ENCODE results near the gene SLC29A2.

SLC29A2 gene

GRCh38 chr11:66414120-66414934 is 42.8 kb upstream of the SLC29A2 start:
- Histone ChIP-seq H3K36me3 (ENCODE audit: insufficient read depth, low read length) (no peaks in the 10 kb centered on the region), H3K9ac (ENCODE audit: insufficient read length) (no peak overlapping the region), H3K9me3 (ENCODE audit: low read depth, low read length) (no peaks in the 10 kb centered on the region), H3K27ac (no peak overlapping the region), H3K4me3 (no peak overlapping the region)
- DNase-seq (ENCODE audit: low read depth, low spot score): no peak
- TF ChIP-seq POLR2AphosphoS5 (IDR thresholded peaks at IDR 0.05; ENCODE audit: borderline replicate concordance, low read depth, low read length) (no peak), EZH2 (IDR thresholded peaks at IDR 0.05) (no peak), FOXP2 (optimal IDR thresholded peaks at IDR 0.05; ENCODE audit: control extremely low read depth, extremely low read length, insufficient read depth) (no peak)

DNA sequence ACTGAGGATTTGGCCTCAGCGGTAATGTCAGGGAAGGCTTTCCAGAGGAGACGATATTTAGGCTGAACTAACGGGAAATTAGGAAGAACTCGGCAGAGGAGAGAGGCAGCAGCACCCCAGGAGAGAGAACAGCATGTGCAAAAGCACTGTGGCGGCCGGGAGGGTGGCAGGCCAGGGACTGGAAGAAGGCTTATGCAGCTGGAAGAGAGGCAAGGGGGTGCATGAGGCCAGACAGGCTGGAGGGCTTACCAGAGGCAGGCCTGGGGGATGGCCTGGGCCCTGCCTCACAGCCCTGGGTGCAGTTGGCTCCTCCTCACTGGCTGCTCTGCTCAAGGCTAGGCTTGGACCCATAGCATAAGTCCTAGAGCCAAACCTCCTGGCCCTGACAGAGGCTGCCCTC is 41.6 kb upstream of the SLC29A2 start:
- H3K4me3 ChIP-seq: no peak overlapping the region
- H3K36me3 ChIP-seq (ENCODE audit: insufficient read depth, low read length): no peaks in the 10 kb centered on the region
- no peak overlapping the region for H3K27ac ChIP-seq
- H3K9ac ChIP-seq (ENCODE audit: insufficient read length): no peak overlapping the region
- H3K9me3 ChIP-seq (ENCODE audit: low read depth, low read length): no peaks in the 10 kb centered on the region
- TF ChIP-seq EZH2 (IDR thresholded peaks at IDR 0.05) (no peak), FOXP2 (optimal IDR thresholded peaks at IDR 0.05; ENCODE audit: control extremely low read depth, extremely low read length, insufficient read depth) (no peak), POLR2AphosphoS5 (IDR thresholded peaks at IDR 0.05; ENCODE audit: borderline replicate concordance, low read depth, low read length) (no peak)
- DNase-seq (ENCODE audit: low read depth, low spot score): no peak

DNA sequence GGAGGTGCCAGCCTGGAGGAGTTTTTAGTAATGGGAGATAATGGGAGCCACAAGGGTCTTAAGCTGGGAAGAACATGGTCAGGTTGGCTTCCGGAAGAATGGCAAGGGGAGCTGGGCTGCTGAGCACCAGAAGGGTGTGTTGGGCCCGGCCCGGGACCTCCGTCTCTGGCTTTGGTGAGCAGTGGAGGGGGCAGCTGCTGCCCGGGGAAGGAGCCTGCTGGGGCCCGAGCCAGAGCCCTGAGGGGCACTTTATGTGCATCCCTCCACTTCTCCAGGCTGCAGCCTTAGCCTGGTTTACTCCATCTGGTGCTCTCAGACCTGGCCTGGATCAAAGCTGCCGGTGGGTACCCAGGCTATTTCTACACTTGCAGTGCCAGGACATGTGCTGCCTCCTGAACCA is 40.5 kb upstream of the SLC29A2 start:
- no peaks in the 10 kb centered on the region for H3K36me3 ChIP-seq (ENCODE audit: insufficient read depth, low read length)
- H3K9me3 ChIP-seq (ENCODE audit: low read depth, low read length): no peaks in the 10 kb centered on the region
- H3K27ac ChIP-seq: no peak overlapping the region
- no peak for DNase-seq (ENCODE audit: low read depth, low spot score)
- TF ChIP-seq EZH2 (IDR thresholded peaks at IDR 0.05): no peak
- no peak for TF ChIP-seq POLR2AphosphoS5 (IDR thresholded peaks at IDR 0.05; ENCODE audit: borderline replicate concordance, low read depth, low read length)
- TF ChIP-seq FOXP2 (optimal IDR thresholded peaks at IDR 0.05; ENCODE audit: control extremely low read depth, extremely low read length, insufficient read depth): no peak
- no peak overlapping the region for H3K9ac ChIP-seq (ENCODE audit: insufficient read length)
- H3K4me3 ChIP-seq: no peak overlapping the region

- H3K9ac ChIP-seq (ENCODE audit: insufficient read length): no peak overlapping the region
- no peak overlapping the region for H3K4me3 ChIP-seq
These were observed 39.8 kb upstream of the SLC29A2 start for GRCh38 chr11:66411323-66411722.

GRCh38 chr11:66410191-66410590 is 38.6 kb upstream of the SLC29A2 start:
- H3K27ac ChIP-seq: no peak overlapping the region
- DNase-seq (ENCODE audit: low read depth, low spot score): no peak
- no peak overlapping the region for H3K4me3 ChIP-seq
- H3K36me3 ChIP-seq (ENCODE audit: insufficient read depth, low read length): no peaks in the 10 kb centered on the region
- no peaks in the 10 kb centered on the region for H3K9me3 ChIP-seq (ENCODE audit: low read depth, low read length)
- TF ChIP-seq FOXP2 (optimal IDR thresholded peaks at IDR 0.05; ENCODE audit: control extremely low read depth, extremely low read length, insufficient read depth) (no peak), POLR2AphosphoS5 (IDR thresholded peaks at IDR 0.05; ENCODE audit: borderline replicate concordance, low read depth, low read length) (no peak), EZH2 (IDR thresholded peaks at IDR 0.05) (no peak)
- no peak overlapping the region for H3K9ac ChIP-seq (ENCODE audit: insufficient read length)

More at GRCh38 chr11:66411323-66411722, 39.8 kb upstream of the SLC29A2 start:
- TF ChIP-seq EZH2 (IDR thresholded peaks at IDR 0.05) (no peak), FOXP2 (optimal IDR thresholded peaks at IDR 0.05; ENCODE audit: control extremely low read depth, extremely low read length, insufficient read depth) (no peak), POLR2AphosphoS5 (IDR thresholded peaks at IDR 0.05; ENCODE audit: borderline replicate concordance, low read depth, low read length) (no peak)
- no peaks in the 10 kb centered on the region for H3K36me3 ChIP-seq (ENCODE audit: insufficient read depth, low read length)
- H3K9me3 ChIP-seq (ENCODE audit: low read depth, low read length): no peaks in the 10 kb centered on the region
- no peak for DNase-seq (ENCODE audit: low read depth, low spot score)
- H3K27ac ChIP-seq: no peak overlapping the region

- no peaks in the 10 kb centered on the region for H3K9me3 ChIP-seq (ENCODE audit: low read depth, low read length)
- H3K27ac ChIP-seq: no peak overlapping the region
- no peak for DNase-seq (ENCODE audit: low read depth, low spot score)
- TF ChIP-seq EZH2 (IDR thresholded peaks at IDR 0.05): no peak
- no peak for TF ChIP-seq POLR2AphosphoS5 (IDR thresholded peaks at IDR 0.05; ENCODE audit: borderline replicate concordance, low read depth, low read length)
- H3K9ac ChIP-seq (ENCODE audit: insufficient read length): no peak overlapping the region
- no peaks in the 10 kb centered on the region for H3K36me3 ChIP-seq (ENCODE audit: insufficient read depth, low read length)
- peak overlapping the region; percentile 74; the same call in 1 of the 2 replicates for H3K4me3 ChIP-seq
These were observed 37.7 kb upstream of the SLC29A2 start for GRCh38 chr11:66409226-66409625.

GRCh38 chr11:66408488-66409214 is 37.1 kb upstream of the SLC29A2 start:
- Histone ChIP-seq H3K4me3 (peak overlapping the region; percentile 74), H3K27ac (no peak overlapping the region), H3K9me3 (ENCODE audit: low read depth, low read length) (no peaks in the 10 kb centered on the region), H3K9ac (ENCODE audit: insufficient read length) (no peak overlapping the region), H3K36me3 (ENCODE audit: insufficient read depth, low read length) (no peaks in the 10 kb centered on the region)
- no peak for TF ChIP-seq POLR2AphosphoS5 (IDR thresholded peaks at IDR 0.05; ENCODE audit: borderline replicate concordance, low read depth, low read length)
- peak; percentile 42 for DNase-seq (ENCODE audit: low read depth, low spot score)

- DNase-seq (ENCODE audit: low read depth, low spot score): no peak
- no peaks in the 10 kb centered on the region for H3K9me3 ChIP-seq (ENCODE audit: low read depth, low read length)
- TF ChIP-seq FOXP2 (optimal IDR thresholded peaks at IDR 0.05; ENCODE audit: control extremely low read depth, extremely low read length, insufficient read depth): no peak
- TF ChIP-seq EZH2 (IDR thresholded peaks at IDR 0.05): no peak
- TF ChIP-seq POLR2AphosphoS5 (IDR thresholded peaks at IDR 0.05; ENCODE audit: borderline replicate concordance, low read depth, low read length): no peak
These were observed 36.1 kb upstream of the SLC29A2 start for GRCh38 chr11:66407651-66408050.

More at GRCh38 chr11:66407651-66408050, 36.1 kb upstream of the SLC29A2 start:
- H3K9ac ChIP-seq (ENCODE audit: insufficient read length): no peak overlapping the region
- H3K4me3 ChIP-seq: no peak overlapping the region
- no peak overlapping the region for H3K27ac ChIP-seq
- no peaks in the 10 kb centered on the region for H3K36me3 ChIP-seq (ENCODE audit: insufficient read depth, low read length)

Data from SK-N-MC (cell line).